ENCODE results near the gene TENM4. TPM values are rescaled to one million over a fixed set of nuclear protein-coding genes. Genes with fewer than 3 reads are reported as not detected.

Gene TENM4
- total and polyA plus RNA-seq, 2 of the 13 experiments (the other 11 are each of a cell fraction or from before 2014, with no cell fraction given): not detected

GRCh38 chr11:79156031-79156430 is 284.8 kb downstream of the TENM4 start:
- ATAC-seq (no peak), DNase-seq (ENCODE audit: low spot score) (no peak), FAIRE-seq (no peak)
- TF ChIP-seq STAT6 (CRISPR knock-in tag; IDR thresholded peaks at IDR 0.05; ENCODE audit: borderline replicate concordance) (no peak), DPF2 (CRISPR knock-in tag; IDR thresholded peaks at IDR 0.05; ENCODE audit: borderline replicate concordance, low read depth) (no peak), KAT7 (CRISPR knock-in tag; IDR thresholded peaks at IDR 0.05; ENCODE audit: borderline replicate concordance) (no peak), SSRP1 (CRISPR knock-in tag; IDR thresholded peaks at IDR 0.05) (no peak), ZNF10 (CRISPR knock-in tag; IDR thresholded peaks at IDR 0.05; ENCODE audit: borderline replicate concordance, low read depth) (no peak), ZSCAN31 (CRISPR knock-in tag; IDR thresholded peaks at IDR 0.05; ENCODE audit: low read depth) (no peak), ARNT2 (CRISPR knock-in tag; IDR thresholded peaks at IDR 0.05; ENCODE audit: low read depth) (no peak), ZFP37 (CRISPR knock-in tag; IDR thresholded peaks at IDR 0.05; ENCODE audit: borderline replicate concordance) (no peak)
- H2AFZ ChIP-seq (ENCODE audit: low read length): no peak overlapping the region
- no TSS peak for BruUV-seq (replicated peaks)
- no peaks in the 10 kb centered on the region for H3K4me1 ChIP-seq (ENCODE audit: insufficient read depth, low read length)
- CTCF ChIA-PET (ENCODE audit: low intra/inter-chr PET ratio, low total read pairs): no interaction called here
- 0% methylated on average over 6 of the region's 6 CpGs for WGBS (ENCODE audit: low lambda C conversion rate)
- H3K27me3 ChIP-seq (ENCODE audit: control insufficient read depth in 1 of 2, insufficient read depth in 2 of 2, low read length in 2 of 2): 0 out of 5 replicates have a peak, but pooled peaks cover 0 to 3% of the 10 kb centered on the region in 2 experiments
- no peak overlapping the region for H3K4me3 ChIP-seq (replicated peaks in 1 of 3; ENCODE audit: insufficient read depth in 1 of 3, low read depth in 2 of 3, low read length in 3 of 3)
- H3K9ac ChIP-seq (ENCODE audit: insufficient read depth, low read depth, low read length): no peak overlapping the region
- POLR2A ChIA-PET: no interaction called here
- intact Hi-C loops (cut with micrococcal nuclease; ENCODE audit: unreplicated experiment): no loop called here
- no peaks in the 10 kb centered on the region for H3K9me3 ChIP-seq (ENCODE audit: low read length)
- no peaks in the 10 kb centered on the region for H4K20me1 ChIP-seq (ENCODE audit: insufficient read depth, low read length)
- H3K36me3 ChIP-seq (replicated peaks in 1 of 2; ENCODE audit: control insufficient read depth in 1 of 2, insufficient read depth in 2 of 2, low read length in 2 of 2): no peaks in the 10 kb centered on the region
- no peaks in the 10 kb centered on the region for H3K79me2 ChIP-seq (ENCODE audit: insufficient read depth, low read length)
- no peak overlapping the region for H3K27ac ChIP-seq (ENCODE audit: extremely low read length, insufficient read depth, low read length)
- no peak overlapping the region for H3K4me2 ChIP-seq (ENCODE audit: low read depth, low read length)
- in situ Hi-C loops (cut with HindIII; ENCODE audit: extremely low pct_ligation_motif_present, low pct_unique_long_range_greater_than_20kb): no loop called here

Measured in HepG2 (cell line).